Measurements from ENCODE around the gene SERINC4.
A peak's percentile ranks its signal among the peaks of the same experiment; 100 is the strongest.

GRCh38 chr15:43769584-43770228 lies 30.3 kb downstream of the SERINC4 start:
- TF ChIP-seq CTCF (IDR thresholded peaks at IDR 0.05) = peak; percentile 90
- no peak for TF ChIP-seq EZH2 (IDR thresholded peaks at IDR 0.05; ENCODE audit: borderline replicate concordance, insufficient read depth, low read depth, low read length, poor library complexity, severe bottlenecking)
